OCI-LY1 (cell line): Measurements from ENCODE around the gene CSNK1A1.

Source experiments
- H2AFZ ChIP-seq: fragments of 200-600 bp; sonication (generic), shearing (Covaris generic); 2 replicates; pipeline ENCODE4 v1.6.0; 2014; ENCODE audit warnings: antibody characterized with exemption, mild to moderate bottlenecking, low read length
- H3F3A ChIP-seq: fragments of 200-600 bp; sonication (generic), shearing (Covaris generic); 2 replicates; pipeline ENCODE4 v1.6.0; 2014; ENCODE audit warnings: mild to moderate bottlenecking, antibody characterized with exemption, low read length, moderate library complexity; ENCODE audit not compliant: insufficient read depth
- H3K27ac ChIP-seq: fragments of 200-600 bp; sonication (generic); 2 replicates; pipeline ENCODE4 v1.5.1; 2014; ENCODE audit warnings: low read length, mixed run types, mild to moderate bottlenecking, low read depth; ENCODE audit not compliant: poor library complexity, severe bottlenecking
- H3K27me3 ChIP-seq: fragments of 200-600 bp; sonication (generic); 2 replicates; pipeline ENCODE4 v1.6.0; 2014; ENCODE audit warnings: antibody characterized with exemption, mild to moderate bottlenecking, low read length, moderate library complexity; ENCODE audit not compliant: insufficient read depth
- H3K36me3 ChIP-seq: fragments of 200-600 bp; sonication (generic); 2 replicates; pipeline ENCODE4 v1.6.1; 2014; ENCODE audit warnings: mild to moderate bottlenecking, antibody characterized with exemption, low read length, moderate library complexity, mixed read lengths; ENCODE audit not compliant: insufficient read depth
- H3K4me1 ChIP-seq: fragments of 200-600 bp; sonication (generic); 2 replicates; pipeline ENCODE4 v1.5.1; 2014; ENCODE audit warnings: mild to moderate bottlenecking, low read length, moderate library complexity; ENCODE audit not compliant: insufficient read depth, severe bottlenecking
- H3K4me2 ChIP-seq: fragments of 200-600 bp; sonication (generic), shearing (Covaris generic); 2 replicates; pipeline ENCODE4 v1.6.1; 2014; ENCODE audit warnings: low read length
- H3K4me3 ChIP-seq: fragments of 200-600 bp; sonication (generic); 2 replicates; pipeline ENCODE4 v1.5.1; 2014; ENCODE audit warnings: low read length, low read depth, mild to moderate bottlenecking, mixed read lengths; ENCODE audit not compliant: poor library complexity, severe bottlenecking
- H3K79me2 ChIP-seq: fragments of 200-600 bp; shearing (Covaris generic); 2 replicates; pipeline ENCODE4 v1.6.1; 2016; ENCODE audit warnings: mixed run types, low read length, mixed read lengths; ENCODE audit not compliant: insufficient read depth
- H3K9ac ChIP-seq: fragments of 200-600 bp; sonication (generic), shearing (Covaris generic); 2 replicates; pipeline ENCODE4 v1.6.1; 2014; ENCODE audit warnings: mild to moderate bottlenecking, low read length, mixed read lengths
- H3K9me2 ChIP-seq: fragments of 200-600 bp; sonication (generic), shearing (Covaris generic); 2 replicates; pipeline ENCODE4 v1.6.1; 2014; ENCODE audit warnings: low read depth, mild to moderate bottlenecking, low read length, mixed read lengths
- H3K9me3 ChIP-seq: fragments of 200-600 bp; shearing (Covaris generic); 2 replicates; pipeline ENCODE4 v1.6.1; 2014; ENCODE audit warnings: low read length, mixed read lengths
- H4K20me1 ChIP-seq: fragments of 200-600 bp; sonication (generic), shearing (Covaris generic); 2 replicates; pipeline ENCODE4 v1.6.0; 2016; ENCODE audit warnings: mild to moderate bottlenecking, low read length; ENCODE audit not compliant: insufficient read depth
- EZH2 ChIP-seq: fragments of 200-600 bp; sonication (generic), shearing (Covaris generic); IDR thresholded peaks from 2 replicates; pipeline ENCODE4 v1.8.0; 2017; ENCODE audit warnings: borderline replicate concordance, mixed run types, mild to moderate bottlenecking, antibody characterized with exemption, low read length, moderate library complexity, mixed read lengths
- TF ChIP-seq, protein P1 (sequence below): fragments of 200-600 bp; sonication (generic), shearing (Covaris generic); IDR thresholded peaks from 2 replicates; pipeline ENCODE4 v1.5.1; 2017; ENCODE audit warnings: mild to moderate bottlenecking, antibody characterized with exemption, low read length, moderate library complexity, mixed read lengths

Gene CSNK1A1

DNA sequence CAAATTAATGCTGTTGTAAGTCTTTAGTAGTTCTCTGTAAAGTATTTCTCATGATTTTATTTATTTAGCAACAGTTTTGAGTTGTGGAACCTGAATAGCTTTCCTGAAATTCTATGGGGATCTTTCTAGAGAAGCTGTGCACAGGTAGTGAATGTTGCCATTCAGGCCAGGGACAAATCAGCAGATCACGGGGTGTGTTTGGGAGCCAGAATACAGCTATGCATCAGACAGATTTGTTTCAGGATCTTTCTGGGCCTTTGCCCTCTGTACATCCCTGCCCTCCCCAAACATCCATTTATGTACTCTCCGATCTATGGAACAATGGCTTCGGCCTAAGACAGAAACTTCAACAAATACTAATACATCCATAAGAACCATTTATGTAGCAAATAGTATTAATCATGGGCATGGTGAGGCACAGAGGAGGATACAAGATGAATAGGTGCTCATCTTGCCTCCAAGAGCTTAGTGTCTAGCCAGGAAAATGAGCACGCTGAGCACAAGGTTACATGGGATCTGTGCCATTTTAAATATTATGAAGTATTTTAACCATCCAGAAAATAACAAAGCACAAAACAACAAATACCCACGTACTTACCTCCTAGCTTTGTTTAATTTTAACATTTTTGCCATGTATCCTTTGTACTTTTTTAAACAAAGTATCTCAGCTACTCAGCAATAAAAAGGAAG, 43.1 kb upstream of the CSNK1A1 start:
- no peaks in the 10 kb centered on the region for H3K4me1 ChIP-seq
- H3K27ac ChIP-seq = no peak overlapping the region
- no peaks in the 10 kb centered on the region for H3F3A ChIP-seq
- H3K36me3 ChIP-seq = no peaks in the 10 kb centered on the region
- no peaks in the 10 kb centered on the region for H4K20me1 ChIP-seq
- H3K9me3 ChIP-seq = no peaks in the 10 kb centered on the region
- H3K4me2 ChIP-seq = no peak overlapping the region
- no peak overlapping the region for H3K4me3 ChIP-seq
- H3K79me2 ChIP-seq = no peaks in the 10 kb centered on the region
- H3K9me2 ChIP-seq = no peaks in the 10 kb centered on the region
- no peak for TF ChIP-seq EZH2
- TF ChIP-seq, protein P1, sequence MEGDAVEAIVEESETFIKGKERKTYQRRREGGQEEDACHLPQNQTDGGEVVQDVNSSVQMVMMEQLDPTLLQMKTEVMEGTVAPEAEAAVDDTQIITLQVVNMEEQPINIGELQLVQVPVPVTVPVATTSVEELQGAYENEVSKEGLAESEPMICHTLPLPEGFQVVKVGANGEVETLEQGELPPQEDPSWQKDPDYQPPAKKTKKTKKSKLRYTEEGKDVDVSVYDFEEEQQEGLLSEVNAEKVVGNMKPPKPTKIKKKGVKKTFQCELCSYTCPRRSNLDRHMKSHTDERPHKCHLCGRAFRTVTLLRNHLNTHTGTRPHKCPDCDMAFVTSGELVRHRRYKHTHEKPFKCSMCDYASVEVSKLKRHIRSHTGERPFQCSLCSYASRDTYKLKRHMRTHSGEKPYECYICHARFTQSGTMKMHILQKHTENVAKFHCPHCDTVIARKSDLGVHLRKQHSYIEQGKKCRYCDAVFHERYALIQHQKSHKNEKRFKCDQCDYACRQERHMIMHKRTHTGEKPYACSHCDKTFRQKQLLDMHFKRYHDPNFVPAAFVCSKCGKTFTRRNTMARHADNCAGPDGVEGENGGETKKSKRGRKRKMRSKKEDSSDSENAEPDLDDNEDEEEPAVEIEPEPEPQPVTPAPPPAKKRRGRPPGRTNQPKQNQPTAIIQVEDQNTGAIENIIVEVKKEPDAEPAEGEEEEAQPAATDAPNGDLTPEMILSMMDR = no peak
- H3K9ac ChIP-seq = no peak overlapping the region
- H3K27me3 ChIP-seq = no peaks in the 10 kb centered on the region
- no peak overlapping the region for H2AFZ ChIP-seq

DNA sequence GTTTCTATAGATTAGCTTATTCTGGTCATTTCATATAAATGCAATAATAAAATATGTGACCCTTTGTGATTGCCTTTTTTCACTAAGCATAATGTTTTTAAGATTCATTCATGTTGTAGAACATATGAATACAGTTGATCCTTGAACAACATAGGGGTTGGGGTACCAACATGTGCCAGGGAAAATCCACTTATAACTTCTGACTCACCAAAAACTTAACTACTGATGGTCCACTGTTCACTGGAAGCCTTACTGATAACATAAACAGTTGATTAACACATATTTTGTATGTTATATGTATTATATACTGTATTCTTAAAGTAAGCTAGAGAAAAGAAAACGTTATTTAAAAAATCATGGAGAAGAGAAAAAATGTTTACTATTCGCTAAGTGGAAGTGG, 42.1 kb upstream of the CSNK1A1 start:
- no peak overlapping the region for H3K4me3 ChIP-seq
- no peaks in the 10 kb centered on the region for H3K4me1 ChIP-seq
- H2AFZ ChIP-seq = no peak overlapping the region

DNA sequence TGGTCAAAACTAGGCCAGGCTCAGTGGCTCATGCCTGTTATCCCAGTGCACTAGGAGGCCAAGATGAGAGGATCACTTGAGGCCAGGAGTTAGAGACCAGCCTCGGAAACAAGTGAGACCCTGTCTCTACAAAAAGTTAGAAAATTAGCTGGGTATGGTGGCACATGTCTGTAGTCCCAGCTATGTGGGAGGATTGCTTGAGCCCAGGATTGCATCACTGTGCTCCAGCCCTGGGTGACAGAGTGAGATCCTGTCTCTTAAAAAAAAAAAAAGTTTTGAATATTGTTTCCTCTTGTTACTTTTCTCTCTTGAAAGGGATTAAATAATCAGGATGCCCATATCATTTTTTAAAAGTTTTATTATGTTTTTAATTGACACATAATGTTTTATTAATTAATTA, 37.7 kb upstream of the CSNK1A1 start:
- H3K79me2 ChIP-seq = no peaks in the 10 kb centered on the region
- no peaks in the 10 kb centered on the region for H3K9me2 ChIP-seq
- no peaks in the 10 kb centered on the region for H3K36me3 ChIP-seq
- TF ChIP-seq EZH2 = no peak
- TF ChIP-seq, protein P1 = no peak
- H3F3A ChIP-seq = no peaks in the 10 kb centered on the region
- H3K27ac ChIP-seq = no peak overlapping the region
- H3K4me3 ChIP-seq = no peak overlapping the region
- no peak overlapping the region for H3K4me2 ChIP-seq
- H3K9ac ChIP-seq = no peak overlapping the region
- no peaks in the 10 kb centered on the region for H3K4me1 ChIP-seq
- no peak overlapping the region for H2AFZ ChIP-seq
- H3K9me3 ChIP-seq = no peaks in the 10 kb centered on the region
- H3K27me3 ChIP-seq = peaks cover 4% of the 10 kb centered on the region; the same call in 1 of the 2 replicates
- H4K20me1 ChIP-seq = no peaks in the 10 kb centered on the region

More for the DNA sequence above, 42.1 kb upstream of the CSNK1A1 start:
- H3K27me3 ChIP-seq = no peaks in the 10 kb centered on the region
- H3K36me3 ChIP-seq = no peaks in the 10 kb centered on the region
- H3K27ac ChIP-seq = no peak overlapping the region
- TF ChIP-seq, protein P1 = no peak
- no peak for TF ChIP-seq EZH2
- H3K4me2 ChIP-seq = no peak overlapping the region
- no peak overlapping the region for H3K9ac ChIP-seq
- H3F3A ChIP-seq = no peaks in the 10 kb centered on the region
- H3K9me3 ChIP-seq = no peaks in the 10 kb centered on the region
- H3K9me2 ChIP-seq = no peaks in the 10 kb centered on the region
- H3K79me2 ChIP-seq = no peaks in the 10 kb centered on the region
- no peaks in the 10 kb centered on the region for H4K20me1 ChIP-seq
